A549 (cell line): ENCODE measurements around the gene ZNF326. TPM values are rescaled to one million over a fixed set of nuclear protein-coding genes. Genes with fewer than 3 reads are reported as not detected.

Source experiments
- ATAC-seq, 2 experiments: fragments of 200-7000 bp in 1 of 2; fragments of >200 bp in 1 of 2; cut with Nextera tagmentation in 1 of 2; cut with Tn5 transposase in 1 of 2; 3 replicates each; pipeline versions ENCODE4 v1.8.0 to v1.9.1; 2018 to 2020; ENCODE audit warnings: mild to moderate bottlenecking in 1 of 2, moderate library complexity in 1 of 2
- CTCF ChIA-PET: fragments of 300-600 bp; sonication (Branson Sonifier 250); formaldehyde crosslinking; extraction: SDS; loops from one replicate; lab custom pipeline; 2021; ENCODE audit warnings: antibody characterized with exemption, inconsistent platforms; lab: Yijun Ruan, JAX
- POLR2A ChIA-PET: fragments of 350-600 bp; formaldehyde crosslinking; extraction: SDS; loops from one replicate; lab custom pipeline; 2021; ENCODE audit warnings: antibody characterized with exemption, inconsistent platforms; lab: Yijun Ruan, JAX
- DNase-seq, 2 experiments: peaks; one replicate each; pipeline versions ENCODE4 v3.0.0 to v3.0.0-alpha.2; 2011 to 2016; ENCODE audit warnings: low read depth in 1 of 2, low spot score in 1 of 2
- FAIRE-seq: peaks from 2 replicates; lab custom pipeline; 2011; peaks lifted over from hg19 to GRCh38; lab: Jason Lieb, UNC
- H3K27ac ChIP-seq, 2 experiments: fragments of >200 bp; sonication (Bioruptor Twin); formaldehyde crosslinking; 3 replicates each; pipeline ENCODE4 v1.5.1; 2016 to 2017
- H3K4me1 ChIP-seq: fragments of >200 bp; sonication (Bioruptor Twin); formaldehyde crosslinking; 3 replicates; pipeline ENCODE4 v1.6.1; 2016
- H3K4me2 ChIP-seq: fragments of >200 bp; sonication (Bioruptor Twin); formaldehyde crosslinking; 3 replicates; pipeline ENCODE4 v1.6.1; 2016
- H3K4me3 ChIP-seq: fragments of >200 bp; sonication (Bioruptor Twin); formaldehyde crosslinking; 3 replicates; pipeline ENCODE4 v1.5.1; 2016
- H3K9me3 ChIP-seq: fragments of >200 bp; sonication (Bioruptor Twin); formaldehyde crosslinking; 3 replicates; pipeline ENCODE4 v1.6.1; 2016
- CEBPB ChIP-seq, 2 experiments: fragments of >200 bp in 1 of 2; sonication (Bioruptor Twin) in 1 of 2; formaldehyde crosslinking in 1 of 2; IDR thresholded peaks; 2 replicates each; pipeline ENCODE4 v1.6.1; 2012 to 2016
- CHD4 ChIP-seq: fragments of 200-600 bp; sonication (generic); IDR thresholded peaks from 2 replicates; pipeline ENCODE4 v1.6.1; 2016; ENCODE audit warnings: antibody characterized with exemption, mild to moderate bottlenecking, borderline replicate concordance
- EHF ChIP-seq: fragments of 250-450 bp; sonication (Bioruptor Pico); IDR thresholded peaks from 2 replicates; pipeline ENCODE4 v1.5.0; 2020; ENCODE audit warnings: mild to moderate bottlenecking
- FOSB ChIP-seq: fragments of 250-450 bp; sonication (Bioruptor Pico); IDR thresholded peaks from 2 replicates; pipeline ENCODE4 v1.5.0; 2020; ENCODE audit warnings: mild to moderate bottlenecking, moderate library complexity
- FOSL2 ChIP-seq, 2 experiments: fragments of 450-650 bp in 1 of 2; fragments of >200 bp in 1 of 2; sonication (Bioruptor Twin) in 1 of 2; formaldehyde crosslinking; IDR thresholded peaks; 2 replicates each; pipeline versions ENCODE4 v1.5.0 to v1.6.1; 2016 to 2020; ENCODE audit warnings: mild to moderate bottlenecking in 1 of 2, moderate library complexity in 1 of 2
- GATA3 ChIP-seq: IDR thresholded peaks from 2 replicates; pipeline ENCODE4 v1.6.1; 2012; ENCODE audit warnings: borderline replicate concordance
- KDM5A ChIP-seq: fragments of 200-600 bp; sonication (generic); IDR thresholded peaks from 2 replicates; pipeline ENCODE4 v1.6.1; 2016; ENCODE audit warnings: antibody characterized with exemption, mild to moderate bottlenecking
- NPAS2 ChIP-seq: fragments of 250-450 bp; sonication (Bioruptor Pico); IDR thresholded peaks from 2 replicates; pipeline ENCODE4 v1.8.0; 2022; ENCODE audit warnings: mild to moderate bottlenecking, moderate library complexity, borderline replicate concordance
- POLR2AphosphoS2 ChIP-seq: conservative IDR thresholded peaks from 2 replicates; pipeline ENCODE4 v1.6.1; 2012; ENCODE audit warnings: low read length, improper control_type of control experiment, inconsistent platforms
- RARB ChIP-seq: fragments of 250-450 bp; sonication (Bioruptor Pico); IDR thresholded peaks from 2 replicates; pipeline ENCODE4 v1.8.0; 2021; ENCODE audit warnings: mild to moderate bottlenecking, moderate library complexity
- RCOR1 ChIP-seq: fragments of 150-350 bp; IDR thresholded peaks from 2 replicates; pipeline ENCODE4 v1.6.1; 2014; ENCODE audit warnings: antibody characterized with exemption, low read length, low read depth
- USF2 ChIP-seq: fragments of 450-650 bp; IDR thresholded peaks from 2 replicates; pipeline ENCODE4 v1.6.1; 2014; ENCODE audit warnings: antibody characterized with exemption
- ZC3H11A ChIP-seq: fragments of 450-650 bp; IDR thresholded peaks from 2 replicates; pipeline ENCODE4 v1.6.1; 2014; ENCODE audit warnings: antibody characterized with exemption, mild to moderate bottlenecking
- ZFP36 ChIP-seq: fragments of 450-650 bp; IDR thresholded peaks from 2 replicates; pipeline ENCODE4 v1.6.1; 2014; ENCODE audit warnings: borderline replicate concordance; ENCODE audit not compliant: partially characterized antibody
- ZNF302 ChIP-seq: fragments of 250-450 bp; sonication (Bioruptor Pico); IDR thresholded peaks from 2 replicates; pipeline ENCODE4 v1.9.0; 2021; ENCODE audit warnings: inconsistent platforms, mild to moderate bottlenecking, moderate library complexity
- ZSCAN20 ChIP-seq: fragments of 250-450 bp; sonication (Bioruptor Pico); IDR thresholded peaks from 2 replicates; pipeline ENCODE4 v1.8.0; 2022; ENCODE audit warnings: mild to moderate bottlenecking, moderate library complexity
- WGBS: methylation state at CpG from one replicate; pipeline ENCODE4 v1.1.6; 2017; ENCODE audit errors: missing lambda C conversion rate; 5-methylcytosine and 5-hydroxymethylcytosine counted together
- polyA plus RNA-seq, 4 experiments: library from polyadenylated mRNA; depleted of rRNA in 3 of 4; stranded (reverse); fragments of >200 nt; fragmentation: RNase III in 1 of 4; extraction: RNeasy Plus Mini Kit Qiagen cat#74134 plus additional on column Dnase treatment in 1 of 4; gene quantifications; 2 replicates in 3 of 4; 3 replicates in 1 of 4; pipeline ENCODE4 v1.2.3, GENCODE V29; 2011 to 2017
- TF ChIP-seq, protein P1 (sequence below): fragments of 150-350 bp; IDR thresholded peaks from 2 replicates; pipeline ENCODE4 v1.6.1; 2014; ENCODE audit warnings: low read depth, mild to moderate bottlenecking, low read length
- TF ChIP-seq, protein P2 (sequence below): fragments of >200 bp; sonication (Bioruptor Twin); formaldehyde crosslinking; IDR thresholded peaks from 2 replicates; pipeline ENCODE4 v1.6.1; 2016

ZNF326 gene
- polyA plus RNA-seq, 2 of the 4 experiments (the other 2 are of a cell fraction) = 32.3 to 47.8 TPM

GRCh38 chr1:89953929-89954328 lies 41.0 kb upstream of the ZNF326 start (continued):
- TF ChIP-seq, protein P1, sequence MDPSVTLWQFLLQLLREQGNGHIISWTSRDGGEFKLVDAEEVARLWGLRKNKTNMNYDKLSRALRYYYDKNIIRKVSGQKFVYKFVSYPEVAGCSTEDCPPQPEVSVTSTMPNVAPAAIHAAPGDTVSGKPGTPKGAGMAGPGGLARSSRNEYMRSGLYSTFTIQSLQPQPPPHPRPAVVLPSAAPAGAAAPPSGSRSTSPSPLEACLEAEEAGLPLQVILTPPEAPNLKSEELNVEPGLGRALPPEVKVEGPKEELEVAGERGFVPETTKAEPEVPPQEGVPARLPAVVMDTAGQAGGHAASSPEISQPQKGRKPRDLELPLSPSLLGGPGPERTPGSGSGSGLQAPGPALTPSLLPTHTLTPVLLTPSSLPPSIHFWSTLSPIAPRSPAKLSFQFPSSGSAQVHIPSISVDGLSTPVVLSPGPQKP = no peak
- TF ChIP-seq ZNF302 (no peak), EHF (CRISPR knock-in tag) (no peak), ZFP36 (no peak), RCOR1 (no peak), USF2 (no peak)
- TF ChIP-seq, all 56 proteins: peak for 0

DNA sequence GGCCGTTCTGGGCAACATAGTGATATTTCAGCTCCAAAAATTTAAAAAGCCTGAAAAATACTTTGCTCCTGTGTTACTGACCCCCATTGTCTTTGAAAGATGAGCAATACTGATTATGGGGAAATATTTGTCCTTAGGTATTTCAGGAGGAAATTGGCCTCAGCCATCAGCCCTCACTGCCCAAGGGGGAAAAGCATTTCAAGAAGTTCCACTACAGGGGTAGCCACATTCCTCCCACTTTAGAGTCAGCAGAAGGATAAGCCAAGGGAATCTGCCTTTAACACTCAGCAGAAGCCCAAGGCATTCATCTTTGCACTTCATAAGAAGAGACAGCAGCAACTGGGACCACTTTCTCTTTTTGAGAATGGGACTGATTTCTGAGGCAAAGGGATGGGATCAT lies 40.5 kb upstream of the ZNF326 start:
- CTCF ChIA-PET = interaction anchor here (1.0 to 1.9 kb wide), 4 partner anchors 17 to 114 kb away, joined by 3 to 9 read pairs (median 4); no protein-coding TSS in a partner anchor
- Histone ChIP-seq H3K4me3 (no peak overlapping the region), H3K27ac (peak overlapping the region; percentile 72 to 84; a peak in 5 of 6 replicates), H3K4me2 (no peak overlapping the region), H3K9me3 (peaks cover 4% of the 10 kb centered on the region; the same call in 1 of the 3 replicates), H3K4me1 (peaks cover 71% of the 10 kb centered on the region)
- TF ChIP-seq CHD4 (no peak), FOSL2 (IDR thresholded peaks at IDR 0.05) (no peak), FOSL2 (CRISPR knock-in tag; IDR thresholded peaks at IDR 0.05) (no peak), ZC3H11A (no peak), RARB (CRISPR knock-in tag) (no peak), ZNF302 (no peak), KDM5A (no peak), GATA3 (no peak), ZSCAN20 (CRISPR knock-in tag) (no peak), RCOR1 (no peak), FOSB (no peak)
- TF ChIP-seq, protein P2, sequence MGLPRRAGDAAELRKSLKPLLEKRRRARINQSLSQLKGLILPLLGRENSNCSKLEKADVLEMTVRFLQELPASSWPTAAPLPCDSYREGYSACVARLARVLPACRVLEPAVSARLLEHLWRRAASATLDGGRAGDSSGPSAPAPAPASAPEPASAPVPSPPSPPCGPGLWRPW = no peak
- 91% methylated on average over 1 of the region's 1 CpG for WGBS
- DNase-seq = no peak
- no peak for FAIRE-seq
- POLR2A ChIA-PET = no interaction called here
- no peak for ATAC-seq

DNA sequence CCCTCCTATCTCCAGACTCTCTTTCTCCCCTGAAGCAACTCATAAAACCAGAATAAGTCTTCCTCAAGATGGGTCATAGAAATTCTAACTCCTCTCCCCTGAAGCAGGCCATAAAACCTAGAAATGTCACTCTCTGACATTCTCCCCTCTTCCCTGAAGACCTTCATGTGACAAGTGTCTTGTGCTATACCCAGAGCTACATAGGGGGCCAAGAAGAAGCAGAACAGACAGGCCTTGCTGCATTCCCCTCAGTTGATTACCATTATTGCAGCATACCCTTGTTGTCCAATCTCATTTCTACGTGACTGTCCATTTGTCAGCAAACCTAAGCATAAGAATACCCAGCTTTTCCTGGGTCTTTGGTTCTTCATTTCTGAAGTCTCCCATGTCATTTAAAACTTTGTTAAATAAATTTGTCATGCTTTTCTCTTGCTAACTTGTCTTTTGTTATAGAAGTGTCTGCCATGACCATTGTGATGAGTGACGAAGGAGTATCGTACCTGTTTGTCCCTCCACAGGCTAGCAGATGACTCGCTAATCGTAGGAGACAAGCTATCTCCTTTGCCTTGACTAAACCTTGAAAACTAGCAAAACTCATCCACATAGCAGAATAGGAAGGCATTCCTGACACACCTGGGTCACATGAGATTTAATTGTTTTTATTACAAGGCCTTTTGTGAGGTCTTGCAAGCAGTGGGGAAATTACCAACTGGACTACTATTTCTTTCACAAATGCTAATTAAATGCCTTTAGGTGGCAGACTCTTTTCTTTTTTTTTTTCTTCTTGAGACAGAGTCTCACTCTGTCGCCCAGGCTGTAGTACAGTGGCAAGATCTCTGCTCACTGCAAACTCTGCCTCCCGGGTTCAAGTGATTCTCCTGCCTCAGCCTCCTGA lies 39.4 kb upstream of the ZNF326 start:
- peaks cover 6% of the 10 kb centered on the region; the same call in 1 of the 3 replicates for H3K9me3 ChIP-seq
- no peak for ATAC-seq
- DNase-seq = no peak
- peak overlapping the region in 1 of 2 experiments; percentile 84; a peak in 3 of 6 replicates for H3K27ac ChIP-seq
- CTCF ChIA-PET = interaction anchor here (1.3 to 1.5 kb wide), 2 partner anchors 16 to 32 kb away, joined by 3 read pairs; no protein-coding TSS in a partner anchor
- peaks cover 59% of the 10 kb centered on the region for H3K4me1 ChIP-seq
- no peak for FAIRE-seq
- no peak overlapping the region for H3K4me2 ChIP-seq
- TF ChIP-seq NPAS2 (CRISPR knock-in tag) = no peak
- TF ChIP-seq POLR2AphosphoS2 = no peak
- TF ChIP-seq CEBPB (IDR thresholded peaks at IDR 0.05) = no peak
- TF ChIP-seq EHF (CRISPR knock-in tag) = no peak
- TF ChIP-seq, all 56 proteins: peak for 0
- no peak overlapping the region for H3K4me3 ChIP-seq
- POLR2A ChIA-PET = no interaction called here
- 90% methylated on average over 7 of the region's 7 CpGs for WGBS
